ENCODE data around the gene PRIMA1.

DNA sequence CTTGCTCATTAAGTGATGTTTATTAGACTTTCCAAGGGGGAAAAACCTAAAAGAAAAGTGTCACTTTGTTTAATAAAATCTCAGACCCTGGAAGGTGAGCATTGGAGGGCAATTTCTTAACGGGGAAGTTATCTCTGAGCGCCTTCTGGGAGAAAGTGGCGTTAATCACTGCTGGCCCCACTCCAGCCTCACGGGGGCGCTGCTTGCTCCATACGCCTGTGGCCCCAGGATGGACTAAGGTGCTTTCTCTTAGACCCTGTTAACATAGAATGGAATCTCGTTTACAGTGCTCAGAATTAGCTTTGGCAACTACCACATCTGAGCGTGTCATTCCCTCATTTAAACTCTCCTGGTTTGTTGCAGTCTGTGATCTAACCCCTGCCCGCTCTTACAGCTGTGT is 16.4 kb upstream of the PRIMA1 start:
- TF ChIP-seq, protein P1, sequence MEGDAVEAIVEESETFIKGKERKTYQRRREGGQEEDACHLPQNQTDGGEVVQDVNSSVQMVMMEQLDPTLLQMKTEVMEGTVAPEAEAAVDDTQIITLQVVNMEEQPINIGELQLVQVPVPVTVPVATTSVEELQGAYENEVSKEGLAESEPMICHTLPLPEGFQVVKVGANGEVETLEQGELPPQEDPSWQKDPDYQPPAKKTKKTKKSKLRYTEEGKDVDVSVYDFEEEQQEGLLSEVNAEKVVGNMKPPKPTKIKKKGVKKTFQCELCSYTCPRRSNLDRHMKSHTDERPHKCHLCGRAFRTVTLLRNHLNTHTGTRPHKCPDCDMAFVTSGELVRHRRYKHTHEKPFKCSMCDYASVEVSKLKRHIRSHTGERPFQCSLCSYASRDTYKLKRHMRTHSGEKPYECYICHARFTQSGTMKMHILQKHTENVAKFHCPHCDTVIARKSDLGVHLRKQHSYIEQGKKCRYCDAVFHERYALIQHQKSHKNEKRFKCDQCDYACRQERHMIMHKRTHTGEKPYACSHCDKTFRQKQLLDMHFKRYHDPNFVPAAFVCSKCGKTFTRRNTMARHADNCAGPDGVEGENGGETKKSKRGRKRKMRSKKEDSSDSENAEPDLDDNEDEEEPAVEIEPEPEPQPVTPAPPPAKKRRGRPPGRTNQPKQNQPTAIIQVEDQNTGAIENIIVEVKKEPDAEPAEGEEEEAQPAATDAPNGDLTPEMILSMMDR (conservative IDR thresholded peaks at IDR 0.05 in 1 of 2, IDR thresholded peaks at IDR 0.05 in 1 of 2; ENCODE audit: low read depth in 1 of 2, low read length in 2 of 2), result no peak
- no peak for TF ChIP-seq EZH2 (IDR thresholded peaks at IDR 0.05; ENCODE audit: low read length, missing control alignments)

Data from fibroblast of lung (primary cell).